CD14-positive monocyte (primary cell): Measurements from ENCODE around the gene DPF3. TPM values are rescaled to one million over a fixed set of nuclear protein-coding genes. Genes with fewer than 3 reads are reported as not detected.

Source experiments
- DNase-seq, 3 donors: peaks; one replicate each; pipeline ENCODE4 v3.0.0-alpha.2; 2011 to 2022
- H2AFZ ChIP-seq: 2 replicates; pipeline ENCODE4 v1.6.0; 2012; ENCODE audit warnings: mild to moderate bottlenecking, low read depth, low read length, inconsistent platforms; ENCODE audit not compliant: insufficient read depth, poor library complexity, severe bottlenecking
- H3K27ac ChIP-seq, 2 donors: 1 replicate in 1 of 2; 2 replicates in 1 of 2; pipeline ENCODE4 v1.5.1; 2012 to 2013; ENCODE audit warnings: low read length in 2 of 2, control low read depth in 1 of 2, inconsistent platforms in 1 of 2, low read depth in 1 of 2, mild to moderate bottlenecking in 1 of 2
- H3K27me3 ChIP-seq, 2 donors: one replicate each; pipeline versions ENCODE4 v1.6.0 to v1.6.1; 2011 to 2013; ENCODE audit warnings: low read length in 2 of 2; ENCODE audit not compliant: control insufficient read depth in 2 of 2, insufficient read depth in 2 of 2
- H3K36me3 ChIP-seq, 2 donors: replicated peaks in 1 of 2; 1 replicate in 1 of 2; 2 replicates in 1 of 2; pipeline versions ENCODE4 v1.5.1 to v1.6.1; 2012 to 2013; ENCODE audit warnings: low read length in 2 of 2, control low read depth in 1 of 2, inconsistent platforms in 1 of 2, mild to moderate bottlenecking in 1 of 2; ENCODE audit not compliant: insufficient read depth in 2 of 2, control insufficient read depth in 1 of 2
- H3K4me1 ChIP-seq, 2 donors: 1 replicate in 1 of 2; 2 replicates in 1 of 2; pipeline versions ENCODE4 v1.5.1 to v1.6.1; 2012 to 2013; ENCODE audit warnings: low read length in 2 of 2, control low read depth in 1 of 2, inconsistent platforms in 1 of 2, mild to moderate bottlenecking in 1 of 2, moderate library complexity in 1 of 2; ENCODE audit not compliant: insufficient read depth in 2 of 2, control insufficient read depth in 1 of 2
- H3K4me2 ChIP-seq: replicated peaks from 2 replicates; pipeline ENCODE3; 2012; ENCODE audit warnings: low read length, moderate library complexity, mild to moderate bottlenecking; ENCODE audit not compliant: poor library complexity, severe bottlenecking; ENCODE audit errors: extremely low read depth
- H3K4me3 ChIP-seq, 3 experiments: fragments of 200-600 bp in 1 of 3; sonication (generic) in 1 of 3; replicated peaks in 1 of 3; 1 replicate in 2 of 3; 2 replicates in 1 of 3; pipeline ENCODE4 v1.5.1; 2011 to 2013; ENCODE audit warnings: low read length in 3 of 3, mild to moderate bottlenecking in 3 of 3, control low read depth in 2 of 3, low read depth in 2 of 3, inconsistent platforms in 1 of 3, moderate library complexity in 1 of 3
- H3K79me2 ChIP-seq: 2 replicates; pipeline ENCODE4 v1.6.0; 2012; ENCODE audit warnings: mild to moderate bottlenecking, control low read depth, inconsistent platforms, low read length, moderate library complexity; ENCODE audit not compliant: insufficient read depth
- H3K9ac ChIP-seq: 2 replicates; pipeline ENCODE4 v1.6.0; 2017; ENCODE audit warnings: low read length, mild to moderate bottlenecking; ENCODE audit not compliant: insufficient read depth, poor library complexity, severe bottlenecking
- H3K9me3 ChIP-seq, 2 donors: replicated peaks in 1 of 2; 1 replicate in 1 of 2; 2 replicates in 1 of 2; pipeline versions ENCODE4 v1.5.1 to v1.6.1; 2012 to 2013; ENCODE audit warnings: low read length in 2 of 2, control low read depth in 1 of 2; ENCODE audit not compliant: control insufficient read depth in 1 of 2, insufficient read depth in 1 of 2
- H4K20me1 ChIP-seq: 2 replicates; pipeline ENCODE4 v1.6.0; 2012; ENCODE audit warnings: mild to moderate bottlenecking, low read length, control low read depth, moderate library complexity; ENCODE audit not compliant: insufficient read depth
- H3K27ac Mint-ChIP-seq, 7 donors: one replicate each; pipeline ENCODE4 v1.8.0; 2020; ENCODE audit warnings: mild to moderate bottlenecking in 7 of 7, mixed read lengths in 7 of 7, moderate library complexity in 6 of 7, inconsistent platforms in 2 of 7
- H3K27me3 Mint-ChIP-seq, 3 donors: one replicate each; pipeline ENCODE4 v1.8.0; 2021 to 2022; ENCODE audit warnings: low read depth in 3 of 3, mild to moderate bottlenecking in 3 of 3, mixed read lengths in 3 of 3, moderate library complexity in 3 of 3, inconsistent platforms in 1 of 3
- H3K36me3 Mint-ChIP-seq, 2 donors: one replicate each; pipeline ENCODE4 v1.8.0; 2020; ENCODE audit warnings: mixed read lengths in 2 of 2, inconsistent platforms in 1 of 2, mild to moderate bottlenecking in 1 of 2
- H3K4me1 Mint-ChIP-seq: one replicate; pipeline ENCODE4 v1.8.0; 2020; ENCODE audit warnings: mild to moderate bottlenecking, mixed read lengths
- H3K4me3 Mint-ChIP-seq, 2 donors: one replicate each; pipeline ENCODE4 v1.8.0; 2020; ENCODE audit warnings: mild to moderate bottlenecking in 2 of 2, mixed read lengths in 2 of 2, moderate library complexity in 1 of 2
- H3K9me3 Mint-ChIP-seq, 7 donors: one replicate each; pipeline ENCODE4 v1.8.0; 2020 to 2022; ENCODE audit warnings: mixed read lengths in 7 of 7, mild to moderate bottlenecking in 6 of 7, moderate library complexity in 6 of 7, inconsistent platforms in 2 of 7
- CTCF ChIP-seq: fragments of 200-600 bp; IDR thresholded peaks from one replicate; pipeline ENCODE4 v1.8.0; 2022; ENCODE audit warnings: antibody characterized with exemption, mild to moderate bottlenecking
- WGBS: methylation state at CpG from one replicate; pipeline ENCODE4 v1.1.5; 2013; ENCODE audit warnings: missing lambda C conversion rate; ENCODE audit not compliant: insufficient coverage; 5-methylcytosine and 5-hydroxymethylcytosine counted together
- intact Hi-C, 2 donors: fragments of 100-400 bp; cut with micrococcal nuclease; formaldehyde crosslinking; loops; one replicate each; pipeline versions ENCODE4 v1.15.0 to v1.15.1; 2023
- polyA plus RNA-seq, 3 donors: library from polyadenylated mRNA; depleted of rRNA in 1 of 3; unstranded in 2 of 3; stranded (reverse) in 1 of 3; fragments of 300-500 nt in 2 of 3; fragments of >200 nt in 1 of 3; fragmentation: Illumina TruSeq in 2 of 3; gene quantifications; 1 replicate in 2 of 3; 2 replicates in 1 of 3; pipeline ENCODE4 v1.2.3, GENCODE V29; 2012 to 2021

The DPF3 gene
- polyA plus RNA-seq, 3 donors, result 0.33 to 0.39 TPM; not detected in 1

GRCh38 chr14:72812292-72812851 lies 81.5 kb downstream of the DPF3 start:
- Histone ChIP-seq H3K4me1 (no peaks in the 10 kb centered on the region), H3K4me2 (no peak overlapping the region), H3K79me2 (no peaks in the 10 kb centered on the region), H3K27ac (no peak overlapping the region), H4K20me1 (no peaks in the 10 kb centered on the region), H3K9me3 (no peaks in the 10 kb centered on the region), H3K9ac (no peak overlapping the region), H2AFZ (no peak overlapping the region), H3K27me3 (no peaks in the 10 kb centered on the region), H3K4me3 (no peak overlapping the region), H3K36me3 (no peaks in the 10 kb centered on the region)
- Mint-ChIP-seq H3K27ac (no peak overlapping the region), H3K36me3 (no peaks in the 10 kb centered on the region), H3K27me3 (peaks cover 1 to 7% (median 4%) of the 10 kb centered on the region in 3 donors), H3K9me3 (peaks cover 0 to 5% (median 0%) of the 10 kb centered on the region in 7 donors), H3K4me1 (no peaks in the 10 kb centered on the region), H3K4me3 (no peak overlapping the region)
- no peak for DNase-seq
- WGBS, result 89% methylated on average over 17 of the region's 17 CpGs
- TF ChIP-seq CTCF, result no peak
- intact Hi-C loops, result no loop called here

- H3K4me2 ChIP-seq, result no peak overlapping the region
- H2AFZ ChIP-seq, result no peak overlapping the region
- Mint-ChIP-seq H3K27ac (no peak overlapping the region), H3K4me3 (no peak overlapping the region), H3K4me1 (no peaks in the 10 kb centered on the region), H3K36me3 (no peaks in the 10 kb centered on the region), H3K27me3 (peaks cover 0 to 7% (median 4%) of the 10 kb centered on the region in 3 donors), H3K9me3 (peaks cover 0 to 5% (median 1%) of the 10 kb centered on the region in 7 donors)
- DNase-seq, result no peak
- no peaks in the 10 kb centered on the region for H3K79me2 ChIP-seq
- no peaks in the 10 kb centered on the region for H3K36me3 ChIP-seq
- H3K9ac ChIP-seq, result no peak overlapping the region
- TF ChIP-seq CTCF, result no peak
- no peak overlapping the region for H3K27ac ChIP-seq
- intact Hi-C loops, result no loop called here
- H3K4me1 ChIP-seq, result no peaks in the 10 kb centered on the region
- H3K9me3 ChIP-seq, result no peaks in the 10 kb centered on the region
- H3K27me3 ChIP-seq, result no peaks in the 10 kb centered on the region
- WGBS, result 89% methylated on average over 3 of the region's 8 CpGs
- no peaks in the 10 kb centered on the region for H4K20me1 ChIP-seq
- H3K4me3 ChIP-seq, result no peak overlapping the region
These were observed 83.7 kb downstream of the DPF3 start for GRCh38 chr14:72810201-72810600.
